GM19438 (cell line): Measurements from ENCODE around the gene BACE2.
"Not testable (repeated sequence)": the region's sequence is repeated elsewhere in the genome, so short reads cannot be mapped to it uniquely, and the experiment has no call there.

ENCODE experiments used
- ATAC-seq: cut with Tn5 transposase; IDR thresholded peaks from one replicate; pipeline ENCODE4 v1.9.1; 2021; ENCODE audit warnings: low read depth; ENCODE audit not compliant: unreplicated experiment

The BACE2 gene

DNA sequence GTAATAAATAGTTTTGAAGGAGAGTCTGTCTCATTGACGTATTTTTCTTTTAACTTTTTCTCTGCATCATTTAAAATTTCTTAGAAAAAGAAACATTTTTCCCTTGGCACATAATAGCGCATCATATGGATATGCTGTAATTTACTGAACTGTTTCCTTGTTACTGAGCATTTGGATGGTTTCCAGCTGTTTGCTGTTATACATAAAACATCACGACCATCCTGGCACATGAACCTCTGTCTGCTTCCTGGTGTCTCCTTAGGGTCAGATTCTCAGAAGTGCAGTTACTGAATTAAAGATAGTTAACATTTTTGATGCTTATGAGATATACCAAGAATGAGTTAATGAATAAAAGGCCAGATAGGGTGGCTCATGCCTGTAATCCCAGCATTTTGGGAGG lies 67.2 kb downstream of the BACE2 start:
- ATAC-seq: no peak

DNA sequence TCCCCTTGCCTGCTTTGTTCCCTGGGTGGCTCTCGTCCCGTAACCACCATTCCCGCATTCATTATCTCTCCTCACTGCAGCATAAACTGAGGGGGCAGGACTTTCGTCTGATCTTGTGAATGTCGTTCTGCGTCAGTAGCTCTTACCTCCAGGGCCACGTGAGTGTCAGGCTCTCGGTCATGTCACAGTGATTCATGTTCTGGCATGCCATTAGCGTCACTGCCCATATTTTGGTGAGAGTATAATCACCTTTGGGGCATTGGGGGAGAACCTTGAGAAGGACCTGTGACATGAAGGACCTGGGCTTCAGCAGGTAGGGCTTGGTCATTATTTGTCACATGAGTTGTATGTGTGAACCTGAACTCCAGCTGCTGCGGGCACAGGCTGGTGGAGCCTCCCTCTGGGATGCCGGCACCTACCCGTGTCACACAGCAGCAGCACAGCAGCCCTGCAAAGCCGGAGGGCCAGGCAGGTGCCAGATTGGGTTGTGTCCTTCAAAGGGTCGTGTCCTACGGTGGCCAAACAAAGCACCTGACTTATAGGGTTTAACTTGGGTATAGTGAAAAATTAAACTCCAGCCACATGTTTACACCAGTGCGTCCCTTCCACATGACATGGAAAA lies 68.5 kb downstream of the BACE2 start:
- ATAC-seq: no peak

DNA sequence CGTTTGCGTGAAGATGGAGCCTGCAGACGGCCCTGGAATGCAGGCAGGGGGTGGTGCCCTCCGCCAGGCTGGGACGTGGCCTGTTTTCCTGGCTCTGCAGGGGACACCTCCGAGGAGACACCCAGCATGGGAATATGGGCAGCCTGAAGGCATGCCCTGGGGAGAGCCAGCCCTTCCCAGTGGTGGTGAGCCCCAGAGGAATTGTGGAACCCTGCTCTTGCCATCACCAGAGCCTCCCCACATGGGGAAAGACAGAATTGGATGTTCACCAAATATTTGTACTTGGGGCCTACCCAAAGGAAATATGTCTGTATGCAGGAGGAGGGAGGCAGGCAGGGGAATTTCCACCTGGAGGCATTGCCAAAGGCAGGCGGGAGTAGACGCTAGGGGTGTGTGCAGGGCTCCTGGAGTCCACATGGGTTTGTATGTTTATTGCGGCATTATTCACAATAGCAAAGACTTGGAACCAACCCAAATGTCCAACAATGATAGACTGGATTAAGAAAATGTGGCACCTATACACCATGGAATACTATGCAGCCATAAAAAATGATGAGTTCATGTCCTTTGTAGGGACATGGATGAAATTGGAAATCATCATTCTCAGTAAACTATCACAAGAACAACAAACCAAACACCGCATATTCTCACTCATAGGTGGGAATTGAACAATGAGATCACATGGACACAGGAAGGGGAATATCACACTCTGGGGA lies 70.3 kb downstream of the BACE2 start:
- ATAC-seq: not testable (repeated sequence)

DNA sequence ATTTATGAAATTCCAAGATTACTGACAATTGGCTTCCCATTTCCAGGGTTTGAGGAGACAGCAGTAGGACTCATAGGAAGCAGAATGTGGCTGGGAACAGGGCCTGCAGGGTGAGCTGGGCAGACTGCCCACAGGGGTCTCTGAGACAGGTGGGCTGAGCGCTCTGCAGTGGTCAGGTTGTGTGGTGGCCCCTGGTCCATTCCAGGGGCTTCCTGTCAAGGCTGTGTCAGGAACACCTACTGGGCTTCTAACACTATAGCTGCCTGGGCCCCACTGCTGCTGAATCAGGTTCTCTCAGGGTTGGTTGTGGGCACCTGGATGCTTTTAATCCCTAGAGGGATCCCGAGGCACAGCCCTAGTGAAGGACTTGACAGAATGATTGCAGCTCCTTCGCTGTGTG lies 72.1 kb downstream of the BACE2 start:
- no peak for ATAC-seq

DNA sequence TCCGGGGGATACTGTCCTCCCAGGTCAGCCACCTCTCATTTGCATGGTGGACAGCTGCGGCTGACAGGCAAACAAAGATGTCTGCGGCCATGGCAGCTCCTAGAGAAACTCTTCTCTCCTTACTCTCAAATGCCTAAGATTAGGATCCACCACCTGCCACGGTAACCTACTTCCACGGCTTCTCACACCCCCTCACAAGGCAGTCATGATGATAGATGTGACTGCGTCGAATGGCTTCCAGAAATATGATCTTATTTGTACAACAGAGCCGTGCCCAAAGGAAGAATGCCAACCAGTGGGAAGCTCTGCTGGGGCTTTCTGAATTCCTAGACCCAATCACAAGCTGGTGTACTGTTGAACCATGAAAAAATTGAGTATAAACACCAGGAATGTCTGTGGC lies 73.4 kb downstream of the BACE2 start:
- no peak for ATAC-seq

DNA sequence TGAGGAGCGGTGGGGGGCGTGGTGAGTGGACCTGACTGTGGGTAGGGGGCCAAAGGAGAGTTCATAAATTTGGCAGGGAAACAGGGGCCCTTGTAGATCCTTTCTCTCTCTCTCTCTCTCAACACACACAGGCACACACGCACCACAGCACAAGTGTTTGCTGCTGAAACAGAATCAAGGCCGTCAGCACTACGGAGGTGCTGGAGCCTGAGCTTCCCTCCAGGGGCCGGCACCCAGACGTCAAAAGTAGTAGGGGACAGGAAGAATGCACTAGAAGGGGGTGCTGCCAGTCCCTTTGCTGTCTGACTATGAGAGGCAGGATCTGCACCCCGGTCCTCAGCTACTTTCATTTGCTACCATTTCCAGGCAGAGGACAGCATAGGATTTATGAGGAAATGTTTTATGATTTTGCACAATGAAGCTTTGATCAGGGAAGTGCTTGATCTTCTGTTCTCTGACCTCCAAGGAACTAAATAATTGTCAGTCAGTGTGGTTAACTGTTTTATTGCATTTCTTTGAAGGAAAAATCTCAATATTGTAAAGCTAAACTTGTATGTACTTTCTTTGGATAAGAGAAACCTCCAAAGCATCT lies 74.4 kb downstream of the BACE2 start:
- no peak for ATAC-seq

DNA sequence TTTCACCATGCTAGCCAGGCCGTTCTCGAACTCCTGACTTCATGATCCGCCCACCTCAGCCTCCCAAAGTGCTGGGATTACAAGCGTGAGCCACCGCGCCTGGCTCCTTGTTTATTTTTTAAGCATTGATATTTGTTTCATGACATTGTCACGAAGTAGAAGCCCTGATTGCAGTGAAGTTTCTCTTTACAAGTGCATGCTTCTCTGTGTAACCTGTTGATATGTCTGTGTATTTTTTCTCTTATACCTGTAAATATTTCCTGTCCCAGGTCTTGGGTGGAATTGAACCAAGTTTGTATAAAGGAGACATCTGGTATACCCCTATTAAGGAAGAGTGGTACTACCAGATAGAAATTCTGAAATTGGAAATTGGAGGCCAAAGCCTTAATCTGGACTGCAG lies 75.1 kb downstream of the BACE2 start:
- ATAC-seq: no peak

DNA sequence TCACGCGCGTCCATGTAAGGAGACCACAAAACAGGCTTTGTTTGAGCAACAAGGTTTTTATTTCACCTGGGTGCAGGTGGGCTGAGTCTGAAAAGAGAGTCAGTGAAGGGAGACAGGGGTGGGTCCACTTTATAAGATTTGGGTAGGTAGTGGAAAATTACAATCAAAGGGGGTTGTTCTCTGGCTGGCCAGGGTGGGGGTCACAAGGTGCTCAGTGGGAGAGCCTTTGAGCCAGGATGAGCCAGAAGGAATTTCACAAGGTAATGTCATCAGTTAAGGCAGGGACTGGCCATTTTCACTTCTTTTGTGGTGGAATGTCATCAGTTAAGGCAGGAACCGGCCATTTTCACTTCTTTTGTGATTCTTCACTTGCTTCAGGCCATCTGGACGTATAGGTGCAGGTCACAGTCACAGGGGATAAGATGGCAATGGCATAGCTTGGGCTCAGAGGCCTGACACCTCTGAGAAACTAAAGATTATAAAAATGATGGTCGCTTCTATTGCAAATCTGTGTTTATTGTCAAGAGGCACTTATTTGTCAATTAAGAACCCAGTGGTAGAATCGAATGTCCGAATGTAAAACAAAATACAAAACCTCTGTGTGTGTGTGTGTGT lies 76.4 kb downstream of the BACE2 start:
- ATAC-seq: not testable (repeated sequence)

DNA sequence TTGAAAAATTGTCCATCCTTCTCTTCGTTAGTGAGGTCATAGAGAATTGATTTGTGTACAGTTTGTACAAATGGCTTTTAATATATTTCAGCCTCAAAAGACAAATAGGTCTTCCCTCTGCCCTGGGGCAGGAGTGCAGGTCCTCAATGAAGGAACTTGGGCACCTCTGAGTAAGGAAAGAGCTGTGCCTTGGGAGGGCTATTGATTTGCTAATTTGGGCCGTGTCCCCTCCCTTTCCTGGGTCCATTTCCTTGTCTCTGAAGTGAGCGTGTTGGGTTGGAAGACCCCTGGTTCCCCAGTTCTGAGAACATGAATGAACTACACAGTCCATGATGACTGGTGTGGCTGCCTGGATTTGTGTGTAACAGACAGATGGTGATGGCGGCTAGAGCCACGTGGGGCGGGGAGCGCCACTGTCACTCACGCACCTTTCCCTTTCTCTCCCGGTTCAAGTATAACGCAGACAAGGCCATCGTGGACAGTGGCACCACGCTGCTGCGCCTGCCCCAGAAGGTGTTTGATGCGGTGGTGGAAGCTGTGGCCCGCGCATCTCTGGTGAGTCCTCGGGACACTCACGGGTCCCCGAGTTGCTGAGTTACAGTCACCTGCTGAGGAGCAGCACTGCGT lies 77.7 kb downstream of the BACE2 start:
- ATAC-seq: no peak

DNA sequence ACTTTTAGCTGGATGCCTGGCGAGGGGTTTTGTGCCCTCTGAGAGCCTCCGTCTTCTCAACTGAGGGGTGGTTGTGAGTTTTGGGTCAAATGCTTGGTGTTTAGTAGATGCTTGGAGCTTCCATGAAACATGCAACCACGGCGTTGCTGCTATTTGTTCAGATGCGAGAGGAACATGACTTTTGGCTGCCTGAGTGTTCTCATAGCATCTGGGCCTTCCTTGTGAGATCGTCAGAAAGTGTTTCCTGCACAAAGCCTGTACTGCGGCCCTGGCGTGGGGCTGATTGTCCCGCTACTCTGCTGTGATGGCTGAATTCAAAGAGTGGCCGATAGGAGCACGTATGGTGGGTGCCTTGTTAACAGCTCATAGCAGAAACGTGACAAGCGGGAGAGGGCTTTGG lies 78.8 kb downstream of the BACE2 start:
- no peak for ATAC-seq

DNA sequence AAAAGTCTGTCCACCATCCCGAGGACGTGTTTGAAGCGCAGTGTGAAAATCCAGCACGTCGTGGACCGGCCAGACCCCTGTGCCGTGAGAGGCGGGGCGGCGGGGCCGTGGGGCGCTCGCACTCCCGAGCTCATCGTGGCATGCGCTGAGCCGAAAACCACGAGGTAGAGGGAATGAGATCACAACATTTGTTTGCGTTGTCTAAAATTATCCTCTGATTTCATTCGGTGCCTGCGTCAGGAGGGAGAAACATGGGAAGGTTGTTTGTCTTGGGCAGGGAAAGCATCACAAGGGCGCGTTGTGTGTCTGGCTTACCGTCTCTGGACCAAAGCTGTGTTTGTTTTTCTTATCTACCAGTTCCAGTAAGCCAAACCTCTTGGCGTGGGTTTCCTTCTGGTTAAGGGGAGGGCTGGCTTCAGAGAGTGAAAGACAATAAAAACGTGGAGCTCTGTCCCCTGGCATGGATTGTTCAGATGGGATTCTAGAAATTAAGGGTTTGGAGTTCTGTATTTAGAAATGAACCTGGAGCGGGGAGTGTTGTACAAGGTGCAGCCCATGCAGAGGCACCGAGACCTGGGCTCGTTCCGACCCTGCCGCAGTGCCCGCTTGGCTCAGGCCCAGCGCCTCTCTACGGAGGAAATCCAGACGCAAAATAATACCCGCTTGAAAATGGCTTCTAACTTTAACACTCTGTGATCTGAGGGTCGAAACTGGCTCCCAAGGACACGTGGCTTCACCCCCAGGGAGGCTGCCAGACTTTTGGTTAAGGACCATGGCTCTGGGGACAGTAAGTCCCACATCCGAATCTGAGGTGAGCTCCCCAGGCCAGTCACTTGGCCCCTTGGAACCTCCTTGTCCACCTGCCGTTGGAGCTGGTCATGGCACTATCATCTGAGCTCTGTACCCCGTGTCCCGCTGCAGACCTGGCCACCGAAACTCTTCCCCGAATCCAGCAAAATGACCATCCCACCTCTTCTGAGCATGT lies 79.9 kb downstream of the BACE2 start:
- no peak for ATAC-seq

DNA sequence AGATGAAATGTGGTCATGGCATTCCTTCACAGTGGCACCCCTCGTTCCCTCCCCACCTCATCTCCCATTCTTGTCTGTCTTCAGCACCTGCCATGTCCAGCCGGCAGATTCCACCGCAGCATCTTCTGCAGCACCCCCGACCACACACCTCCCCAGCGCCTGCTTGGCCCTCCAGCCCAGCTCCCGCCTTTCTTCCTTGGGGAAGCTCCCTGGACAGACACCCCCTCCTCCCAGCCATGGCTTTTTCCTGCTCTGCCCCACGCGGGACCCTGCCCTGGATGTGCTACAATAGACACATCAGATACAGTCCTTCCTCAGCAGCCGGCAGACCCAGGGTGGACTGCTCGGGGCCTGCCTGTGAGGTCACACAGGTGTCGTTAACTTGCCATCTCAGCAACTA lies 81.5 kb downstream of the BACE2 start:
- no peak for ATAC-seq

DNA sequence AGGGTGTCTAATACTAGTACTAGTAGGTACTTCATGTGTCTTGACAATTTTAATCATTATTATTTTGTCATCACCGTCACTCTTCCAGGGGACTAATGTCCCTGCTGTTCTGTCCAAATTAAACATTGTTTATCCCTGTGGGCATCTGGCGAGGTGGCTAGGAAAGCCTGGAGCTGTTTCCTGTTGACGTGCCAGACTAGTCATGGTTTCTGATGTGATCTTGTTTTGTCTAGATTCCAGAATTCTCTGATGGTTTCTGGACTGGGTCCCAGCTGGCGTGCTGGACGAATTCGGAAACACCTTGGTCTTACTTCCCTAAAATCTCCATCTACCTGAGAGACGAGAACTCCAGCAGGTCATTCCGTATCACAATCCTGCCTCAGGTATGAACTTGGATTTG lies 82.6 kb downstream of the BACE2 start:
- no peak for ATAC-seq

DNA sequence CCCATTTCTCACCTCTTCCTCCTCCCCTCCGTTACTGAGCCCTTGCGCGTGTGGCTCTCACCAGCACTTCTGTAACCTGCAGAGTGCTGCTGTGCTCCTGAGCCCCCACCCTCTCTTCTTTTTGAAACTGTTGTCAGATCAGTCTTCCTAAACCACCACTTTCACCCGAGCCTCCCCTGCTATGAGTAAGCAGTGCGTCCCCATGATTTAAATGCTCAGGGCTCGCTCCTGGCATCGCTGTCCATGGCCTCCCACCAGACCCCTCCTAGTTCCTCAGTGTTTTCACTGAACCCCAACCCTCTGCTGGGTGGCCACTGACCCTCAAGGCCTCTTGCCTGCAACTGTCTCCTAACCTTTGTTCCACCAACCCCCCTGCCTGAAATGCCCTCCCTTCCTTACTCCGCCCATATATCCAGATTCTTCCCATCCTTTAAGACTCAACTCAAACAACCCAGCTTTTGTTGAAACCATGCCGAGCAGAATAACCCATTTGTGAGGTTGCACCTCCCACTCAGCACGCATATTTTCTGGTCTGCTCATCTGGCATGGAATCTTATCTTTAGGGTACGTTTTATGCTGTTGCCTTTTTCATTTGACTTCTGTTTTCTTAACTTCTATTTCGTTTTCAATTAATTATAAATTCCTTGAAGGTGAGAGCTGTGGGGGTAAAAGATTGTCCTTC lies 84.1 kb downstream of the BACE2 start:
- ATAC-seq: no peak

DNA sequence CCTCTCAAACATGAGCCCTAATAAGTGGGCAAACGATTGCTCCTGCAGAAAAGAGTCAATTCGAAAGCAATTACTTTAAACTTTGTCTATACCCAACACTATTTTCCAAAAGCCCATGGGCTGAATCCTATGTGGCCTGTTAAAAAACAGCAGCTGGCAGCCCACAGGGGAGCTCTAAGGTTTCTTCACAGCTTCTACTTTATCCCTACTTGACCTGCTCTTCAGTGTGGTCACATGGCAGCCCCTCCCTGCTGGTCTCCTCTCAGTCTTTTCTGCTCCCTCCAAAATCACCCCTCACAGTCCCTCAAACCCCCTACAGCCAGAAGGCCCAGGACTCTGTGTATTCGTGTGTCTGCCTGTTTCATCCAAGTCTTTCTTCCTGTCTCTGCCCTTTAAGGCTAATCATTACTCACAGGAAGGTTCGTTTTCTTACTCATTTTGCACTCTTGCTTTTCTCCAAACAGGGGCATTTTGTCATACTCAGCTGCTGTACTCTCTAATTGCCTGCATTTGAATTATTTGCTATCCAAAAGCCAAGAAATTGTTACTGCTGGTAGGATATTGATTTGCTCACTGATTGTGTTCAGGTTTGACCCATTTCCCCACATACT lies 86.2 kb downstream of the BACE2 start:
- ATAC-seq: no peak

DNA sequence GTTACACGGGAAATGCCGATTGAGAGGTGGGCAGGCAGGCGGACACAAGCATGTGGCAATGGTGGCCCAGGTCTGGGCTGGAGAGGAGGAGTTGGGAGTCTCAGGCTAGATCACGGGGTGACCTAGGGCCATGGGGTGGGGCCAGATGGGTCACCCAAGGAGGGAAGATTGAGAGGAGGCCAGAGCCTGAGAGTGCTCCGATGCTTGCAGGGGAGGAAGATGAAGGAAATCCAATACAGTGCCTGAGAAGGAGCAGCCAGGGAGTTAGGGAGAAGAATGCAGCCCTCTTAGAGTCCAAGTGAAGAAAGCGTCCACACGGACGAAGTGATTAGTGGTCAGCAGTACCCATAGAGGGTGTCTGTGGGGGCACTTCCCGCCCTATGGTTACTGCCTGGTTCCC lies 87.2 kb downstream of the BACE2 start:
- ATAC-seq: no peak

DNA sequence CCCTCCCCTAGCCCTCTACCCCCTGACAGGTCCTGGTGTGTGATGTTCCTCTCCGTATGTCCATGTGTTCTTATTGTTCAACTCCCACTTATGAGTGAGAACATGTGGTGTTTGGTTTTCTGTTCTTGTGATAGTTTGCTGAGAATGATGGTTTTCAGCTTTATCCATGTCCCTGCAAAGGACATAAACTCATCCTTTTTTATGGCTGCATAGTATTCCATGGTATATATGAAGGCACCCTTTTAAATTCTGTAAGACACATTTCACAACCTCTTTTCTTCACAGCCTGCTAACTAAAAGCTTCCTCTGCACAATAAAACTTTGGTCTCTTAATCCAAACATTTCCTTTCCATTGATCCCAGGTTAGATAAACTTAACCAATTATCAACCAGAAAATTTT lies 88.3 kb downstream of the BACE2 start:
- ATAC-seq: not testable (repeated sequence)

DNA sequence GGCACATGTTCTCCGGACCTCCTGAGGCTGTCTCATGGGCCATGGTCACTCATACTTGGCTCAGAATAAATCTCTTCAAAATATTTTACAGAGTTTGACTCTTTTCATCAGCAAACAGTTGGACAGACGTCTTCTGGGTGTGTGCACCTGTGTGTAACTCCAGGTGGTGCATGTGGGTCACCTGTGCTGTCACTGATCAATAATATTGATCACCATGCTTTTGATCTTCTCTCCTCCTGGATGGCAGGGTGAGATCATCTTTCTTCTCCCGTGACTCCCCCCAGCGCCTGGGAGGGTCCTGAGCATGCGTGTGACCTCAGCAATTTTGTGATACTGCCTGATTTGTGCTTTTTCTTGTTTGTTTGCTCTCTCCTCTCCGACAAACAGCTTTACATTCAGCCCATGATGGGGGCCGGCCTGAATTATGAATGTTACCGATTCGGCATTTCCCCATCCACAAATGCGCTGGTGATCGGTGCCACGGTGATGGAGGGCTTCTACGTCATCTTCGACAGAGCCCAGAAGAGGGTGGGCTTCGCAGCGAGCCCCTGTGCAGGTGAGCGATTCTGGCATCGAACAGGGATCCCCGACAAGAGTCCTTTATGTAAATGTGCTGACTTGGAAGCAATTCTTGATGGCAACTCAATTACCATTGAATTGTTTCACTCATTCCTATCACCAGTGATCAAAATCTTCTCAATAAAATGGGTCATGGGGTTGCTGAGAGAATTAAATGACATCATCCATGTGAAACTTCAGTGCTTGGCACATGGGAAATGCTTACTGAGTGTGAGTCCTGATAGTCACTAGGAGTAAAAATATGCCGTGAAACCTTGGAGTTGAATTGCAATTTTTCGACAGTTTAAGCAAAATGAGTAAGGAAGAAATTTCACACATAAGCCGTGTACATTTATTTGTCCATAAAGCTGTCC lies 89.1 kb downstream of the BACE2 start:
- no peak for ATAC-seq
